ENCODE results near the gene IGFBP6.

IGFBP6 gene, protein sequence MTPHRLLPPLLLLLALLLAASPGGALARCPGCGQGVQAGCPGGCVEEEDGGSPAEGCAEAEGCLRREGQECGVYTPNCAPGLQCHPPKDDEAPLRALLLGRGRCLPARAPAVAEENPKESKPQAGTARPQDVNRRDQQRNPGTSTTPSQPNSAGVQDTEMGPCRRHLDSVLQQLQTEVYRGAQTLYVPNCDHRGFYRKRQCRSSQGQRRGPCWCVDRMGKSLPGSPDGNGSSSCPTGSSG

DNA sequence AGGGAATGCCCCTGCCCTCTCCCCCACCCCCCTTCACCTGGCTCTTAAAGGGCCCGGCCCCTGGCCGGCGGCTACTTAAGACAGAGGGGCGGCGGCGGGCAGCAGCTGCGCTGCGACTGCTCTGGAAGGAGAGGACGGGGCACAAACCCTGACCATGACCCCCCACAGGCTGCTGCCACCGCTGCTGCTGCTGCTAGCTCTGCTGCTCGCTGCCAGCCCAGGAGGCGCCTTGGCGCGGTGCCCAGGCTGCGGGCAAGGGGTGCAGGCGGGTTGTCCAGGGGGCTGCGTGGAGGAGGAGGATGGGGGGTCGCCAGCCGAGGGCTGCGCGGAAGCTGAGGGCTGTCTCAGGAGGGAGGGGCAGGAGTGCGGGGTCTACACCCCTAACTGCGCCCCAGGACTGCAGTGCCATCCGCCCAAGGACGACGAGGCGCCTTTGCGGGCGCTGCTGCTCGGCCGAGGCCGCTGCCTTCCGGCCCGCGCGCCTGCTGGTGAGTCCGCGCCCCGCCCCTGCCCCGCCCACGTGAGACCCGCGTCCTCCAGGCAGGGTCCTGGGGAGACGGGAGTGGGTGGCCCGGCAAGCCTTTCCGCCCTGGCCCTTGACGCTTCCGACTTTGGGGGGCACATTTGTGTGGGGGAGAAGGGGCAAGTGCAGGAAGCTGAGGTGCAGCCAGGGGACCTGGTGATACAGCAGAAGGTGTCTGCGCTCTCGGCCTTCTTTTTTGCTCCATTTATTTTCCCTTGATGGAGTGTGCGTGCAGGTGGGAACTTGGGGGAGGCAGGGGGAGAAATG lies at the start of gene IGFBP6:
Gene IGFBP6, plus strand, starts transcription at position 104 of the 790 bp plus-strand sequence. Its CDS starts 51 bp downstream, at position 155.
- no peaks in the 10 kb centered on the region for H3K9me3 ChIP-seq (ENCODE audit: control insufficient read depth in 5 of 5, low read length in 5 of 5)
- no peaks in the 10 kb centered on the region for H3K27me3 ChIP-seq (ENCODE audit: control insufficient read depth in 5 of 5, insufficient read depth in 4 of 5, low read length in 5 of 5)
- peak within 1 kb of the TSS; percentile 64 to 84 (median 76) for H3K4me3 ChIP-seq (ENCODE audit: low read depth in 1 of 5, low read length in 5 of 5)
- peak within 1 kb of the TSS; percentile 63 to 71 (median 64) for H3K9ac ChIP-seq (ENCODE audit: low read length in 5 of 5)
- peak within 1 kb of the TSS; percentile 80 for H3K27ac ChIP-seq (ENCODE audit: low read depth, low read length)
- H3K36me3 ChIP-seq (ENCODE audit: control insufficient read depth in 5 of 5, insufficient read depth in 5 of 5, low read length in 5 of 5) = peaks cover 0 to 16% (median 4%) of the 10 kb centered on the region in 5 donors
- H3K4me1 ChIP-seq (ENCODE audit: control insufficient read depth in 5 of 5, insufficient read depth in 5 of 5, low read length in 5 of 5) = peaks cover 14 to 52% (median 49%) of the 10 kb centered on the region in 5 donors

DNA sequence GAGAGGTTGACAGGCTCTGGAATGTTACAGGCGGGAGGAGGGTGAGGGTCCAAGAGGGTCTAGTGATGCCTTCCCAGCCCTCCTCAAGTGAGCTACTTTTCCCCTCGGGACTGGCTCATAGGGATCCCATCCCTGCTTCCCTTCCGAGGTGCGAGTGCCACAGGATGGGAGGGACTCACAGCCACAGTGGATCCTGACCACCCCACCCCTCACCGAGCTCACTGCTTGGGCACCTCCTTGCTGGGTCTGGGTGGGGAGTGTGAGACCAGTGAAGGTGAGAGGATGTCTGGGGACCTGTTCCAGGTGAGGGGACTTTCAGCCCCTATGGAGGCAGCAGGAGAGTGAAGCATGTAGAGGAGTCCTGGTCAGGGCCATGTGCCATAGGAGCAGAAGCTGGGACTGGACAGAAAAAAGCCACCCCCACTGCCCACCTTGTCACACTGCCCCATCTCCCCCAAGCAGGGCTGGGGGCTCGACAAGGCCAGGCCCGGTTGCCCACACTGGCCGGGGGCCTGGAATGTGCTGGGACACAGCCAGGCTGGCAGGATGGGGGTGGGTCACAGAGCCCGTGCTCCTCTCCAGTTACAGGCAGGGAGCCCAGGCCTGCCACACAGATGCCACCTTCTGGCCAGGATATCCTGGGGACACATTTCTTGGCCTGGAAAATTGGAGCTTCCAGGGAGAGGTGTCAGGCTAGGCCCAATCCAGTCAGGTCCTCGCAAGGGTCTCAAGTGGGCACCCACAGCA lies 49.3 kb upstream of the IGFBP6 start:
- H3K9ac ChIP-seq (ENCODE audit: low read length in 5 of 5) = peak overlapping the region; percentile 93 to 100 (median 99)
- peak overlapping the region; percentile 99 for H3K27ac ChIP-seq (ENCODE audit: low read depth, low read length)
- peaks cover 37 to 90% (median 86%) of the 10 kb centered on the region in 5 donors for H3K4me1 ChIP-seq (ENCODE audit: control insufficient read depth in 5 of 5, insufficient read depth in 5 of 5, low read length in 5 of 5)
- H3K9me3 ChIP-seq (ENCODE audit: control insufficient read depth in 5 of 5, low read length in 5 of 5) = no peaks in the 10 kb centered on the region
- H3K4me3 ChIP-seq (ENCODE audit: low read depth in 1 of 5, low read length in 5 of 5) = peak overlapping the region; percentile 73 to 95 (median 91)
- H3K36me3 ChIP-seq (ENCODE audit: control insufficient read depth in 5 of 5, insufficient read depth in 5 of 5, low read length in 5 of 5) = peaks cover 0 to 12% (median 7%) of the 10 kb centered on the region in 5 donors
- H3K27me3 ChIP-seq (ENCODE audit: control insufficient read depth in 5 of 5, insufficient read depth in 4 of 5, low read length in 5 of 5) = peaks cover 0 to 2% (median 0%) of the 10 kb centered on the region in 5 donors

DNA sequence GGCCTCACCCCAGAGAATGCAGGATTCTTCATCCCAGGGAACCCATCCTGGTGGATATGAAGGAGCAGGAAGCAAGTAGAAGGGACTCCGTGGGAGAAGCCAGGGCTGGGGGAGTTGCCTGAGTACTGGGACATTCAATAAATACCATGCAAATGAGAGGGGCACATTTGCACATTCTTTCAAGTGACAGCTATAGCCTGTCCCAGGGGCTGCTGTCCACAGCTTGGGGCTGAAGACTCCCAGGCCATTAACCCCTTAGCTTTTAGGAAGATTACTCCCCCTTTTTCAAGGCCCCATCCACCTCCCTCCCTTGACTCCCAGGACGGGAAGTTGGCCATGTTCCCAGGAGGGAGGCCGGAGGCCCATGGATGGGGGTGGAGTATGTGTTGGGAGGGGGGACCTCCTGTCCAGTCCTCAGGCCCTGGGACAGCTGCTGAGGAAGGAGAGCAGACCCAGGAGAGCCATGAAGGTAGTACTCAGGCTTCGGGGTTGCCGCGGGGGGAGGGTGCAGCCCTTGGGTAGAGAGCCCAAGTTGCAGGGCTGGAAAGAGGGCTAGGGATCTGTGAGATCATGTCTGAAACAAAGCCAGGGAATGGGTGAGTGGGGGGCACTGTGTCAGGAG lies 48.6 kb upstream of the IGFBP6 start:
- Histone ChIP-seq H3K4me3 (ENCODE audit: low read depth in 1 of 5, low read length in 5 of 5) (peak overlapping the region; percentile 73 to 95 (median 91)), H3K9me3 (ENCODE audit: control insufficient read depth in 5 of 5, low read length in 5 of 5) (no peaks in the 10 kb centered on the region), H3K4me1 (ENCODE audit: control insufficient read depth in 5 of 5, insufficient read depth in 5 of 5, low read length in 5 of 5) (peaks cover 37 to 93% (median 88%) of the 10 kb centered on the region in 5 donors), H3K27ac (ENCODE audit: low read depth, low read length) (peak overlapping the region; percentile 99), H3K9ac (ENCODE audit: low read length in 5 of 5) (peak overlapping the region; percentile 93 to 100 (median 99)), H3K36me3 (ENCODE audit: control insufficient read depth in 5 of 5, insufficient read depth in 5 of 5, low read length in 5 of 5) (peaks cover 0 to 19% (median 12%) of the 10 kb centered on the region in 5 donors), H3K27me3 (ENCODE audit: control insufficient read depth in 5 of 5, insufficient read depth in 4 of 5, low read length in 5 of 5) (peaks cover 0 to 2% (median 0%) of the 10 kb centered on the region in 5 donors)

- peaks cover 29 to 92% (median 84%) of the 10 kb centered on the region in 5 donors for H3K4me1 ChIP-seq (ENCODE audit: control insufficient read depth in 5 of 5, insufficient read depth in 5 of 5, low read length in 5 of 5)
- H3K27me3 ChIP-seq (ENCODE audit: control insufficient read depth in 5 of 5, insufficient read depth in 4 of 5, low read length in 5 of 5) = peaks cover 0 to 2% (median 0%) of the 10 kb centered on the region in 5 donors
- H3K4me3 ChIP-seq (ENCODE audit: low read depth in 1 of 5, low read length in 5 of 5) = peak within 1 kb of the TSS; percentile 87 to 95 (median 91)
Measured at GRCh38 chr12:53049571-53050318, 47.7 kb upstream of the IGFBP6 start, which contains the start of gene TNS2. TSS of gene TNS2 (plus strand) at chr12:53050065. CDS start at chr12:53050186, 121 bp downstream.

DNA sequence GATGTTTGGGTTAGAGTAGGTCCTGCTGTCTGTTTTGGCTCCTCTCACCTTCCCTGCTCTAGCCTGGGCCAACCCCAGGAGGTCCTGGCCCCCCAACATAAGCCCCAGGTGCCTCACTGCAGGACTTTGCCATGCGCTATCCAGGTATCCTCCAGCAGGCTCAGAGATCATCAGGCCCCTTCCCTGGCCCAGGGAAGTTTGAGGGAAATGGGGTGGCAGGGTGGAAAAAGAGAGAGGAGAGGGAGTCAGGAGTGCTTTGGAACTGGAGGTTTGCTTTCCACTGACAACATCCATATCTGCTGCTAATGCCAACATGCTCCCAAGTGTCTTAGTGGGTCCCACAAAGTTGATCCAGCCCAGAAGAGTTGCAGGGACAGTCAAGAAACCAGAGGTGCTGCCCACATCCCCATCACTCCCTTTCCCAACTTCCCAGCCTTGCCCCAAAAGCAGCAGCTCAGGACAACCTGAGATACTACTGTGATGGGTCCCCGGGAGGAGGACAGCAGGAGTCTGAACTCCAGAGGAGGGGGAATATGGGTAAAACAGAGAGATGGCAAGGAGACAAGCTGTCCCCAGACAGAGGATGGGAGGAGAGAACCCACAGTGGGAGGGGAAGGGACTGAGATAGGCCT lies 46.9 kb upstream of the IGFBP6 start:
- H3K9ac ChIP-seq (ENCODE audit: low read length in 5 of 5) = peak overlapping the region; percentile 93 to 100 (median 99)
- peak overlapping the region; percentile 87 to 95 (median 91) for H3K4me3 ChIP-seq (ENCODE audit: low read depth in 1 of 5, low read length in 5 of 5)
- H3K27me3 ChIP-seq (ENCODE audit: control insufficient read depth in 5 of 5, insufficient read depth in 4 of 5, low read length in 5 of 5) = peaks cover 0 to 2% (median 0%) of the 10 kb centered on the region in 5 donors
- no peaks in the 10 kb centered on the region for H3K9me3 ChIP-seq (ENCODE audit: control insufficient read depth in 5 of 5, low read length in 5 of 5)
- H3K27ac ChIP-seq (ENCODE audit: low read depth, low read length) = peak overlapping the region; percentile 99
- peaks cover 26 to 91% (median 83%) of the 10 kb centered on the region in 5 donors for H3K4me1 ChIP-seq (ENCODE audit: control insufficient read depth in 5 of 5, insufficient read depth in 5 of 5, low read length in 5 of 5)
- H3K36me3 ChIP-seq (ENCODE audit: control insufficient read depth in 5 of 5, insufficient read depth in 5 of 5, low read length in 5 of 5) = peaks cover 0 to 30% (median 18%) of the 10 kb centered on the region in 5 donors

More at GRCh38 chr12:53049571-53050318, 47.7 kb upstream of the IGFBP6 start, which contains the start of gene TNS2:
- Histone ChIP-seq H3K36me3 (ENCODE audit: control insufficient read depth in 5 of 5, insufficient read depth in 5 of 5, low read length in 5 of 5) (peaks cover 0 to 23% (median 12%) of the 10 kb centered on the region in 5 donors), H3K27ac (ENCODE audit: low read depth, low read length) (peak within 1 kb of the TSS; percentile 99), H3K9me3 (ENCODE audit: control insufficient read depth in 5 of 5, low read length in 5 of 5) (no peaks in the 10 kb centered on the region), H3K9ac (ENCODE audit: low read length in 5 of 5) (peak within 1 kb of the TSS; percentile 93 to 100 (median 99))

DNA sequence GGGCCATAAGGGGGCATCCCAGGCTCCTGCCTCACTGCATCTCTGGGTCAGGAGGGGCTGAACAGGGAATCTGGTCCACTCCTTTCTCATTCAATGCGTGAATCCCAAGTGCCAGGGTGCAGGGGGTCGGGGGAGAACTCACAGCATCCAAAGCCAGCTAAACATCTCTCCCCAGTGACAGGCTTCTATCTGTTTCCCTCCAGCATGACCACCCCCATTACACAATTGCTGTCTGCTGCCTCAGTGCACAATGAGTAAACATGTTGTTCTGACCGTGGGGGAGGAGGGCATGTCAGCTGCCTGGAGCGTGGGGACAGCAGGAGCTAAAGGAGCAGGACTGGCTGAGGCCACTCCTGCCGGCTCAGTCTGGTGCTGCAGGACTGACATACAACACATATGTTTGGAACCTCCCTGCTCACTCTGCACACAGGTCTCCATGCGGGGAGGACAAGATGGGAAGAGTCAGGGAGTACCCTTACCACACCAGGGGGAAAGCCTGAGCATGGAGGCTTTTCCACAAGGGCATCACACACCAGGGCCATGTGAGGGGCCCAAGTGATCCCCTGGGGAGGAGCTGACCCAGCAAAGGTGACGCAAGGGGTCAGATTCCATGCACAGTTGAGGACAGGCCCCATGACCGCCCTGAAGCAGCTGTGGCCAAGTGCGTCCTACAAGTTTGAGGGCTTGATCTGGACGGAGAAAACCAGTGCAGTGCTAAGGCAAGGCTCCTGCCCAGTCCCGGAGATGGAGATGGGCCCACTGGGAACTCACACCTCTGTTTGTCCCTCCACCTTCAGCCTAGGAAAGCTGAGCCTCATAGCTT lies 46.2 kb upstream of the IGFBP6 start:
- Histone ChIP-seq H3K9ac (ENCODE audit: low read length in 5 of 5) (peak overlapping the region; percentile 93 to 100 (median 99)), H3K27me3 (ENCODE audit: control insufficient read depth in 5 of 5, insufficient read depth in 4 of 5, low read length in 5 of 5) (peaks cover 0 to 2% (median 0%) of the 10 kb centered on the region in 5 donors), H3K27ac (ENCODE audit: low read depth, low read length) (peak overlapping the region; percentile 99), H3K4me1 (ENCODE audit: control insufficient read depth in 5 of 5, insufficient read depth in 5 of 5, low read length in 5 of 5) (peaks cover 23 to 87% (median 78%) of the 10 kb centered on the region in 5 donors), H3K9me3 (ENCODE audit: control insufficient read depth in 5 of 5, low read length in 5 of 5) (no peaks in the 10 kb centered on the region), H3K4me3 (ENCODE audit: low read depth in 1 of 5, low read length in 5 of 5) (peak overlapping the region; percentile 87 to 95 (median 91)), H3K36me3 (ENCODE audit: control insufficient read depth in 5 of 5, insufficient read depth in 5 of 5, low read length in 5 of 5) (peaks cover 0 to 35% (median 24%) of the 10 kb centered on the region in 5 donors)

GRCh38 chr12:53051881-53052412 lies 45.5 kb upstream of the IGFBP6 start:
- Histone ChIP-seq H3K36me3 (ENCODE audit: control insufficient read depth in 5 of 5, insufficient read depth in 5 of 5, low read length in 5 of 5) (peaks cover 3 to 42% (median 30%) of the 10 kb centered on the region in 5 donors), H3K9ac (ENCODE audit: low read length in 5 of 5) (peak overlapping the region in 4 of 5 donors; percentile 39 to 100 (median 76)), H3K4me3 (ENCODE audit: low read depth in 1 of 5, low read length in 5 of 5) (peak overlapping the region; percentile 87 to 95 (median 91)), H3K4me1 (ENCODE audit: control insufficient read depth in 5 of 5, insufficient read depth in 5 of 5, low read length in 5 of 5) (peaks cover 23 to 81% (median 74%) of the 10 kb centered on the region in 5 donors), H3K9me3 (ENCODE audit: control insufficient read depth in 5 of 5, low read length in 5 of 5) (no peaks in the 10 kb centered on the region), H3K27ac (ENCODE audit: low read depth, low read length) (peak overlapping the region; percentile 99), H3K27me3 (ENCODE audit: control insufficient read depth in 5 of 5, insufficient read depth in 4 of 5, low read length in 5 of 5) (peaks cover 0 to 2% (median 0%) of the 10 kb centered on the region in 5 donors)

Measured in subcutaneous abdominal adipose tissue (tissue), 5 donors.